DMS114 treated with DMSO at 0.1 percent for 48 hours (cell line): ENCODE results near the gene RABL2A.
"Not testable (repeated sequence)": the region's sequence is repeated elsewhere in the genome, so short reads cannot be mapped to it uniquely, and the experiment has no call there.

Experiments used
- DNase-seq: peaks from one replicate; lab custom pipeline; 2025; ENCODE audit not compliant: unreplicated experiment; lab: John Stamatoyannopoulos, UW

Gene RABL2A

GRCh38 chr2:113626616-113627330, at the start of gene RABL2A:
TSS of gene RABL2A (plus strand) at chr2:113627266. CDS start at chr2:113628607, 1,341 bp downstream.
- DNase-seq = not testable (repeated sequence)

- DNase-seq = not testable (repeated sequence)
Observed at GRCh38 chr2:113578508-113578907, 48.6 kb upstream of the RABL2A start.

DNA sequence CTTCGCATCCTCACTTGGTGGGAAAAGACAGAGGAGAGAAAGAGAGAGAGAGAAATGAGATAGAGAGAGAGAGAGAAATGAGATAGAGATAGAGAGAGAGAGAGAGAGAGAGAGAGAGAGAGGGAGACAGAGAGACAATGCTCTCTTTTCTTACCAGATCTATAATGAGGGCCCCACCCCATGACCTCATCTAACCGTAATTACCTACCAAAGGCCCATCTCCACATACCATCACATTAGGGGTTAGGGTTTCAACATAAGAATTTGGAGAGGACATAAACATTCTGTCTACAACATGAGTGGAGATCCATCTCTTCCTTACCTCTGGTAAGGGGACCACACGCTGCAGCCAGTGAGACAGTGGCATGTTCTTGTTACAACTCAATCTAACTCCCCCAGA, 44.6 kb upstream of the RABL2A start:
- DNase-seq = not testable (repeated sequence)

DNA sequence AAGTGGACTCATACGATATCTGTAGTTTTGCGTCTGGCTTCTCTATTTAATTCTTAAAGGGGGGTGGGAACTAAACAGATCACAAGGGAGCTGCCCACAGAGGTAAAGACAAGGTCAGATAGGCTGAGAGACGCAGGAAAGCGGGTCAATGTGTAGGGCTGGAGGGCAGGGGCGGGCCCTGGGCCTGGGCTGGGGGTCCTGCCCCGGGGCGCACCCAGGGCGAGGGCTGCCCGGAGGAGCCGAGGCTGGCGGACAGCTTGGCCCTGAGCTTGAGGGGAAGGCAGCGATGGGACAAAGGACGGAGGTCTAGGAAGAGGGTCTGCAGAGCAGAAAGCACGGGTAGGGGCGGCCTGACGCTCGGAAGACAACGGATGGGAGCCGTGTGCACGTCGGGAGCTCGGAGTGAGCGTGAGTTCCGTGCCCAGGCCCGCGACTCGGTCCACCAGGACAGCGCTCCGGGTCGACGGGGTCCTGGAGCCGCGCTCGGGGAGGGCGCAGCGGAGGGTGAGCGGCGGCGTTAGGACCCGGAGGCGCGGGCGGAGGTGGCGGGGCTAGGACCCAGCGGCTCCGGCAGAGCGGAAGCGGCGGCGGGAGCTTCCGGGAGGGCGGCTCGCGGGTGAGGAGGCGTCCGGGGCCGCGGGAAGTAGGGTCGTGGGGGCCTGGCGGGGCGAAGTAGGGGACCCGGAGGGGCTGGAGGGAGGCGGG, 43.4 kb upstream of the RABL2A start:
- DNase-seq = not testable (repeated sequence)

DNA sequence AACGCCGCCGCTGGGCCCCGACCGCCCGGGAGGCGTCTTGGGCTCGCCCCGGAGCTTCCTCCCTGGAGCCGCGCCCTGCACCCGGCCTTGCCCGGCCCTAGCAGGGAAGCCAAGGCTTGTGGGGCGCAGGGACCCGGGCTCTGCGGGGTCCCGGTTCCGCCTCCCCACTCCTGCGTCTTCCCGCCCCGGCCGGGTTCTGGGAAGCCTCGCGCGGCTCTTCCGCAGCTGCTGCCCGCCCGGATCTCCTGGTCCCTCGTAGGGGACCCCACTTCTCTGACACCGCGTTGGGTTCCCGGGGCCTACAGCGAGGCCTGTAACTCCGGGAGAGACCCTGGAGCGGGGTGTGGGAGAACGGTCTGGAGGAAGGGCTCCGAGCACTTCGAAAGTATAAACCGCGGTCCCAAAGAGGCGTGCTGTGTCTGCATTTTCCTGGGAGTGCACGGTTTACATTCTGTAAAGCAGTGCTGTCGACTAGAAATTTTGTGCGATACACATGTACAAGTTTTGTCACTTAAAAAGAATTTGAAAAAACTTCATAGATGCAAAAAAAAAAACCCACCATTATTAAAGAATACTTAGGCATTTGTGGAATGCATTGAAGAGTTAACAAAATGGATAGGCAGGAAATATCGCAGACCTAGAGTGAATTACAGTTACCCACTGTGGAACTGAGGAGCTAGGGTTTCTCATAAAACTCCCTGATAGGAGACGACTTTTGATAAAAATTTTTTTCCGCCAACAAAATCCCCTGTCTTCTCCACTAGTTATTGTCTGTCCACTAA, 42.6 kb upstream of the RABL2A start:
- DNase-seq = not testable (repeated sequence)

DNA sequence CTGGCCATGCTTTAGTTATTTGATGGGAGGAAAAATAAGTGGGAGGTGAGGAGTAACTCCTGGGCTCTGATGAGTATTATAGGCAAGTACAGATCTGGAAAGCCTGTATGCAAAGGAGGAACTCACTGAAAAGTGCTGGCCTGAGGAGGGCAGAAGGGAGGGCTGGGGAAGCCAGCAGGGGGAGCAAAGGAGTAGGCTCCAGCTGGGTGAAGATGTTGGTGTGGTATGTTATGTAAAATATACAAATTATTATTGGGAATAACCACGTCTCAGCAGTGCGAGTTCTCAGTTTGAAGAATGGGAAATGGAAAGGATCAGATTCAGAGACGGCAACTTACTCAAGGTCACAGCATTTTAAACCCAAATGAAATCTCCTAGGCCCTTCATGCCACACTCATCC, 39.9 kb upstream of the RABL2A start:
- not testable (repeated sequence) for DNase-seq

DNA sequence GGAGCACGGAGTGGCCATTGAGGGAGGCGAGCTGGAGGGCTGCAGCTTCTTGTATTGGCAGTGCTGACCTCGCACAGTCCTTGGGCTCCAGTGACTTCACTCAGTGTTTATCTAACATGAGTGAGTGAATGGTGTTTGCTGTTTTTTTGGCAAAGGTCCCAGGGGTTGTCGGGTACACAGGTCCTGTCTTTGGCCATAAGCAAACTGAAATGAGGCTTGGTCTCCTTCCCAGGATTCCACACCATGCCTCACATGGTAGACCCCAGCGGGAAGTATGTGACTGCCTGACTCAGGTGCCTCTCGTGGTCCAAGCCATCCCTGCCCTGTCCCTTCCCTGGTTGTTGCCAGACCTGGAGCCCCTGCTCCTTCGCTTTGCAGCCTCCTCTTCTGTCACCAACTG, 37.5 kb upstream of the RABL2A start:
- not testable (repeated sequence) for DNase-seq

DNA sequence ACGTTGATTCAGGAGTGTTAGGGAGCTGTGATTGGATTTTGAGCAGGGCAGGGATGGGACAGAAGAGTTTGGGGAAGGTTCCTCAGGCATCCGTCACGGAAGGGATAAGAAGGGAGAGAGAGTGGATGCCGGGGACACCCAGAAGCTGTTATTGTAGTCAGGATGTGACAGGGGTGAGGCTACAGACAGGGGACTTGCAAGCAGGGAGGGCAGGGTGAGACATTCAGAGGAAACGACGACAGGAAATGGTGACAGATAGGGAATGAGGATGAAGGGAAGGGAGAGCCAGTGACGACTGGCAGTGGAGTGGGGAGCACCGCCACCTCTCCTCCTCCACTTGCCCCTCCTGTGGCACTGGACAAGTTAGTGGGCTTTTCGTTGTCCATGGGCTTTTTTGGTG, 35.1 kb upstream of the RABL2A start:
- not testable (repeated sequence) for DNase-seq

DNA sequence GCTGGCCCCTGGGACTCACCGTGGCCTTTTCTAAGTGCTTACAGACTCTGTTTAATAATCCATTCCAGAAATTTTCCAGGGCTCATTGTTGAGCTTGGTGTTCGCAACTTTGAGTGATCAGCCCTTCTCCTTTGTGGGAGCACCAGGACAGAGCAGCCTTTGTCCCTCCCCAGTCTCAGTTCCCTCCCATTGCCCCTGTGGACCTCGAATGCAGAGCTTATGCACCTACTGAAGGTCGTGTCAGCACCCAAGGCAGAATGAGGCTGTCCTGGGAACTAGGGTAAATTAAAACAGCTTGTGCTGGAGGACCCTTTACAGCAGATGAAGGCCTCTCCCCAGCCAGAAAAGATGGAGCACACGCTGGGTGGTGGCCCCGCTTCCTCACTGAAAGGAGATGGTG, 33.8 kb upstream of the RABL2A start:
- DNase-seq = not testable (repeated sequence)

- not testable (repeated sequence) for DNase-seq
Observed at GRCh38 chr2:113595725-113596124, 31.3 kb upstream of the RABL2A start.

DNA sequence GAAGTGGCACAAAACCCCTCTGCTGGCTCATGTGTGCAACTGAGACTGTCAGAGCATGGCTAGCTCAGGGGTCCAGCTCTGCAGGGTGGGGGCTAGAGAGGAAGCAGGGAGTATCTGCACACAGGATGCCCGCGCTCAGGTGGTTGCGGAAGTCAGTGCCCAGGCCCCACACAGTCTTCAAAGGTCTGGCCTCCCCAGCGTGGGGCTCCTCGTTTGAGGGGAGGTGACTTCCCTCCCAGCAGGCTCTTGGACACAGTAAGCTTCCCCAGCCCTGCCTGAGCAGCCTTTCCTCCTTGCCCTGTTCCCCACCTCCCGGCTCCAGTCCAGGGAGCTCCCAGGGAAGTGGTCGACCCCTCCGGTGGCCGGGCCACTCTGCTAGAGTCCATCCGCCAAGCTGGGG, 29.9 kb upstream of the RABL2A start:
- DNase-seq = not testable (repeated sequence)

- DNase-seq = not testable (repeated sequence)
Observed at GRCh38 chr2:113597572-113597971, 29.5 kb upstream of the RABL2A start.

GRCh38 chr2:113598180-113598579, 28.9 kb upstream of the RABL2A start:
- DNase-seq = not testable (repeated sequence)

GRCh38 chr2:113598738-113599137, 28.3 kb upstream of the RABL2A start:
- DNase-seq = not testable (repeated sequence)

- not testable (repeated sequence) for DNase-seq
Observed at GRCh38 chr2:113599208-113599607, 27.9 kb upstream of the RABL2A start.

- DNase-seq = not testable (repeated sequence)
Observed at GRCh38 chr2:113602040-113602769, 24.9 kb upstream of the RABL2A start.

DNA sequence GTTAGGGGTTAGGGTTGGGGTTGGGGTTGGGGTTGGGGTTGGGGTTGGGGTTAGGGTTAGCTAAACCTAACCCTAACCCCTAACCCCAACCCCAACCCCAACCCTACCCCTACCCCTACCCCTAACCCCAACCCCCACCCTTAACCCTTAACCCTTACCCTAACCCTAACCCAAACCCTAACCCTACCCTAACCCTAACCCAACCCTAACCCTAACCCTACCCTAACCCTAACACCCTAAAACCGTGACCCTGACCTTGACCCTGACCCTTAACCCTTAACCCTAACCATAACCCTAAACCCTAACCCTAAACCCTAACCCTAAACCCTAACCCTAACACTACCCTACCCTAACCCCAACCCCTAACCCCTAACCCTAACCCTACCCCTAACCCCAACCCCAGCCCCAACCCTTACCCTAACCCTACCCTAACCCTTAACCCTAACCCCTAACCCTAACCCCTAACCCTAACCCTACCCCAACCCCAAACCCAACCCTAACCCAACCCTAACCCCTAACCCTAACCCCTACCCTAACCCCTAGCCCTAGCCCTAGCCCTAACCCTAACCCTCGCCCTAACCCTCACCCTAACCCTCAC, 24.1 kb upstream of the RABL2A start:
- DNase-seq = no peak

DNA sequence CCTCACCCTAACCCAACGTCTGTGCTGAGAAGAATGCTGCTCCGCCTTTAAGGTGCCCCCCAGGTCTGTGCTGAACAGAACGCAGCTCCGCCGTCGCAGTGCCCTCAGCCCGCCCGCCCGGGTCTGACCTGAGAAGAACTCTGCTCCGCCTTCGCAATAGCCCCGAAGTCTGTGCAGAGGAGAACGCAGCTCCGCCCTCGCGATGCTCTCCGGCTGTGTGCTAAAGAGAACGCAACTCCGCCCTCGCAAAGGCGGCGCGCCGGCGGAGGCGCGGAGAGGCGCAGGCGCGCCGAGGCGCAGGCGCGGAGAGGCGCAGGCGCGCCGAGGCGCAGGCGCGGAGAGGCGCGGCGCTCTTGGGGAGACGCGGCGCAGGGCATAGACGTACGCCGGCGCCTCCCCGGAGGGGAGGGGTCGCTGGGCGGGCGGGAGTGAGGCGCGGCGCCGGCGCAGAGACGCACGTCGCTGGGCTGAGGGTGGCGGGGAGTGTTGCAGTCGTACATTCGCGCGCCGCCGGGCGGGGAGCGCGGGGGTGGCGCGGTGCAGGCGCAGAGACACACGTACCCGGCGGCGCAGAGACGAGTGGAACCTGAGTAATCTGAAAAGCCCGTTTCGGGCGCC, 23.5 kb upstream of the RABL2A start:
- not testable (repeated sequence) for DNase-seq

DNA sequence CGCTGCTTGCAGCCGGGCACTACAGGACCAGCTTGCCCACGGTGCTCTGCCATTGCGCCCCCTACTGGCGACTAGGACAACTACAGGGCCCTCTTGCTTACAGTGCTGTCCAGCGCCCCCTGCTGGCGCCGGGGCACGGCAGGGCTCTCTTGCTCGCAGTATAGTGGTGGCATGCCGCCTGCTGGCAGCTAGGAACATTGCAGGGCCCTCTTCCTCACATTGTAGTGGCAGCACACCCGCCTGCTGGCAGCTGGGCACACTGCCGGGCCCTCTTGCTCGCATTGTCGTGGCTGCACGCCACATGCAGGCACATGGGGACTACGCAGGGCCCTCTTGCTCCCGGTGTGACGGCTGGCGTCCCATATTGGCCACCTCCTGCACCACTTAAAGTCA, 23.0 kb upstream of the RABL2A start:
- DNase-seq = not testable (repeated sequence)

GRCh38 chr2:113604661-113605060, 22.4 kb upstream of the RABL2A start:
- DNase-seq = not testable (repeated sequence)
